HCT116 (cell line): Measurements from ENCODE around the gene NELL1. TPM values are rescaled to one million over a fixed set of nuclear protein-coding genes. Genes with fewer than 3 reads are reported as not detected.

Source experiments
- ATAC-seq: fragments of 200-7000 bp; cut with Tn5 transposase; 2 replicates; pipeline ENCODE4 v1.9.1; 2020; ENCODE audit warnings: mild to moderate bottlenecking, moderate library complexity
- BruUV-seq: library from RNA; stranded (reverse); fragments of 400-500 nt; replicated peaks from 2 replicates; lab custom pipeline; 2021; lab: Mats Ljungman, UMichigan
- CTCF ChIA-PET: fragments of 300-600 bp; sonication (Branson Sonifier 250); formaldehyde crosslinking; loops from one replicate; lab custom pipeline; 2021; ENCODE audit warnings: antibody characterized with exemption; lab: Charles Lee
- POLR2A ChIA-PET: fragments of 300-600, 350-600 bp; sonication (Branson Sonifier 250); formaldehyde crosslinking; loops from one replicate; lab custom pipeline; 2021; ENCODE audit warnings: antibody characterized with exemption; lab: Charles Lee
- RAD21 ChIA-PET, 2 experiments: fragments of 300-600 bp; sonication (Branson Sonifier 250); formaldehyde crosslinking; loops; one replicate each; lab custom pipeline; 2023; ENCODE audit warnings: low total read pairs in 2 of 2; ENCODE audit not compliant: uncharacterized antibody in 2 of 2, unreplicated experiment in 2 of 2, low non-redundant PET in 1 of 2; lab: Charles Lee
- DNase-seq: peaks from one replicate; pipeline ENCODE4 v3.0.0-alpha.2; 2010; ENCODE audit warnings: low read depth, low spot score
- H2AFZ ChIP-seq: fragments of 200-600 bp; shearing (Covaris generic), sonication (generic); 2 replicates; pipeline ENCODE4 v1.6.1; 2017; ENCODE audit warnings: low read depth, mixed run types, mixed read lengths, antibody characterized with exemption, low read length; ENCODE audit not compliant: poor library complexity, severe bottlenecking
- H3K27ac ChIP-seq: 2 replicates; pipeline ENCODE4 v1.5.1; 2012; ENCODE audit warnings: low read depth, low read length
- H3K27me3 ChIP-seq: fragments of 200-600 bp; sonication (generic); 2 replicates; pipeline ENCODE4 v1.6.1; 2016; ENCODE audit warnings: mixed run types, low read length, mixed read lengths; ENCODE audit not compliant: insufficient read depth
- H3K36me3 ChIP-seq, 2 experiments: fragments of 200-500 bp in 1 of 2; fragments of 200-600 bp in 1 of 2; sonication (Bioruptor generic) in 1 of 2; sonication (generic) in 1 of 2; 2 replicates each; pipeline versions ENCODE4 v1.5.1 to v1.6.1; 2014 to 2016; ENCODE audit warnings: low read length in 2 of 2, inconsistent platforms in 1 of 2, mixed read lengths in 1 of 2, mixed run types in 1 of 2; ENCODE audit not compliant: insufficient read depth in 2 of 2, control insufficient read depth in 1 of 2
- H3K4me1 ChIP-seq, 2 experiments: fragments of 200-600 bp in 1 of 2; sonication (generic) in 1 of 2; 2 replicates each; pipeline versions ENCODE4 v1.5.1 to v1.6.1; 2012 to 2017; ENCODE audit warnings: low read length in 2 of 2, inconsistent platforms in 1 of 2, mild to moderate bottlenecking in 1 of 2, mixed read lengths in 1 of 2, mixed run types in 1 of 2, moderate library complexity in 1 of 2; ENCODE audit not compliant: insufficient read depth in 2 of 2, control insufficient read depth in 1 of 2
- H3K4me2 ChIP-seq: fragments of 200-600 bp; sonication (generic); 2 replicates; pipeline ENCODE4 v1.6.1; 2017; ENCODE audit warnings: mixed run types, low read length, mixed read lengths
- H3K4me3 ChIP-seq, 2 experiments: fragments of 200-600 bp in 1 of 2; sonication (generic) in 1 of 2; replicated peaks in 1 of 2; 2 replicates each; pipeline ENCODE4 v1.5.1; 2011 to 2016; ENCODE audit warnings: low read length in 2 of 2, control low read depth in 1 of 2, low read depth in 1 of 2, mild to moderate bottlenecking in 1 of 2, mixed read lengths in 1 of 2, mixed run types in 1 of 2
- H3K79me2 ChIP-seq: fragments of 200-600 bp; sonication (generic); 2 replicates; pipeline ENCODE4 v1.6.1; 2017; ENCODE audit warnings: mild to moderate bottlenecking, mixed run types, low read length, moderate library complexity, mixed read lengths; ENCODE audit not compliant: insufficient read depth
- H3K9ac ChIP-seq: fragments of 200-600 bp; sonication (generic); 2 replicates; pipeline ENCODE4 v1.6.1; 2016; ENCODE audit warnings: low read length, mixed read lengths
- H3K9me2 ChIP-seq: fragments of 200-600 bp; sonication (generic), shearing (Covaris generic); 2 replicates; pipeline ENCODE4 v1.6.1; 2017; ENCODE audit warnings: mixed run types, mild to moderate bottlenecking, moderate library complexity; ENCODE audit not compliant: insufficient read depth
- H3K9me3 ChIP-seq, 2 experiments: fragments of 200-500 bp in 1 of 2; fragments of 200-600 bp in 1 of 2; sonication (Bioruptor generic) in 1 of 2; sonication (generic) in 1 of 2; 2 replicates each; pipeline ENCODE4 v1.6.1; 2014 to 2017; ENCODE audit warnings: low read length in 2 of 2, mixed read lengths in 2 of 2, inconsistent platforms in 1 of 2, low read depth in 1 of 2, mild to moderate bottlenecking in 1 of 2, mixed run types in 1 of 2, moderate library complexity in 1 of 2; ENCODE audit not compliant: control insufficient read depth in 1 of 2, insufficient read depth in 1 of 2
- H4K20me1 ChIP-seq: fragments of 200-600 bp; sonication (generic), shearing (Covaris generic); 2 replicates; pipeline ENCODE4 v1.6.1; 2017; ENCODE audit warnings: mixed run types, mild to moderate bottlenecking, moderate library complexity; ENCODE audit not compliant: insufficient read depth
- ELF1 ChIP-seq: IDR thresholded peaks from 2 replicates; pipeline ENCODE4 v1.6.1; 2012; ENCODE audit warnings: low read depth, borderline replicate concordance
- EZH2phosphoT487 ChIP-seq: fragments of 200-600 bp; IDR thresholded peaks from 2 replicates; pipeline ENCODE4 v1.6.1; 2018; ENCODE audit warnings: antibody characterized with exemption, borderline replicate concordance
- FOSL1 ChIP-seq: IDR thresholded peaks from 2 replicates; pipeline ENCODE4 v1.6.1; 2012; ENCODE audit warnings: low read depth
- JUND ChIP-seq: IDR thresholded peaks from 2 replicates; pipeline ENCODE4 v1.6.1; 2012
- RAD21 ChIP-seq: IDR thresholded peaks from 2 replicates; pipeline ENCODE4 v1.6.1; 2012; ENCODE audit warnings: low read depth, mild to moderate bottlenecking
- SIN3A ChIP-seq: IDR thresholded peaks from 2 replicates; pipeline ENCODE4 v1.6.1; 2012; ENCODE audit warnings: low read depth
- SP1 ChIP-seq: IDR thresholded peaks from 2 replicates; pipeline ENCODE4 v1.6.1; 2012; ENCODE audit warnings: low read depth
- TCF7L2 ChIP-seq: IDR thresholded peaks from 2 replicates; pipeline ENCODE4 v1.7.0; 2011; ENCODE audit warnings: borderline replicate concordance, inconsistent platforms; ENCODE audit not compliant: insufficient read depth, insufficient read length; ENCODE audit errors: extremely low read depth
- ZNF274 ChIP-seq: fragments of 200-500 bp; sonication (Bioruptor generic); IDR thresholded peaks from 2 replicates; pipeline ENCODE4 v1.6.1; 2014; ENCODE audit warnings: mild to moderate bottlenecking, low read depth, low read length, inconsistent platforms
- intact Hi-C: fragments of 100-400 bp; cut with micrococcal nuclease; formaldehyde crosslinking; loops from 2 replicates; pipeline ENCODE4 v1.10.0; 2022
- total RNA-seq: library from RNA; stranded (reverse); gene quantifications from one replicate; pipeline ENCODE4 v1.2.1, GENCODE V29; 2021; ENCODE audit not compliant: unreplicated experiment
- TF ChIP-seq, protein P1 (sequence below): IDR thresholded peaks from 2 replicates; pipeline ENCODE4 v1.6.1; 2011; ENCODE audit warnings: mild to moderate bottlenecking, low read length, moderate library complexity; ENCODE audit not compliant: insufficient replicate concordance; ENCODE audit errors: extremely low read depth
- TF ChIP-seq, protein P2 (sequence below): IDR thresholded peaks from 2 replicates; pipeline ENCODE4 v1.6.1; 2012
- TF ChIP-seq, protein P3 (sequence below): IDR thresholded peaks from 2 replicates; pipeline ENCODE4 v1.6.1; 2012; ENCODE audit warnings: low read depth
- TF ChIP-seq, protein P4 (sequence below), 3 experiments: fragments of 200-600 bp in 1 of 3; sonication (generic) in 1 of 3; IDR thresholded peaks in 2 of 3; conservative IDR thresholded peaks in 1 of 3; 2 replicates each; pipeline ENCODE4 v1.5.1; 2012 to 2017; ENCODE audit warnings: low read depth in 2 of 3, low read length in 2 of 3, antibody characterized with exemption in 1 of 3, borderline replicate concordance in 1 of 3, control low read depth in 1 of 3, mild to moderate bottlenecking in 1 of 3, mixed read lengths in 1 of 3, mixed run types in 1 of 3, moderate library complexity in 1 of 3; ENCODE audit not compliant: insufficient read depth in 1 of 3

NELL1 gene
- total RNA-seq, 1 experiment from 2014 or later, result not detected

DNA sequence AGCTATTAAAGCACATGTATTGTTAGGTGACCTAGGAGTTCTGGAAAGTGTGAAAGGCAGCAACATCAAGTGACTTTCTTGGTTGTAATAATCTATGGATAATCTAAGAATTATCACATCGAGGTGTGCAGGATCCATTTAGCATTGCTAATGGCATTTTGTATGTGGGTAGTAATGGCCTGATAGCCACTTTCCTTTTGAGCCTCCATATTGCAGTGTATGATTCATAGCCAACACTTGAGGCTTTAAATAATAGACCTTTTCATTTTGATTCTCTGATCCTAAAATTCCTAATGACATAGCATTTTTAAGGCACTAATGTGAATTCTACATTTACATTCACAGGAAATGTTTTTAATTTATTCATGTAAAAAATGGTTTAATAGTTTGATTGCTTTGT, 759.4 kb downstream of the NELL1 start:
- POLR2A ChIA-PET, result no interaction called here
- TF ChIP-seq RAD21, result no peak
- TF ChIP-seq EZH2phosphoT487, result no peak
- TF ChIP-seq, protein P1, sequence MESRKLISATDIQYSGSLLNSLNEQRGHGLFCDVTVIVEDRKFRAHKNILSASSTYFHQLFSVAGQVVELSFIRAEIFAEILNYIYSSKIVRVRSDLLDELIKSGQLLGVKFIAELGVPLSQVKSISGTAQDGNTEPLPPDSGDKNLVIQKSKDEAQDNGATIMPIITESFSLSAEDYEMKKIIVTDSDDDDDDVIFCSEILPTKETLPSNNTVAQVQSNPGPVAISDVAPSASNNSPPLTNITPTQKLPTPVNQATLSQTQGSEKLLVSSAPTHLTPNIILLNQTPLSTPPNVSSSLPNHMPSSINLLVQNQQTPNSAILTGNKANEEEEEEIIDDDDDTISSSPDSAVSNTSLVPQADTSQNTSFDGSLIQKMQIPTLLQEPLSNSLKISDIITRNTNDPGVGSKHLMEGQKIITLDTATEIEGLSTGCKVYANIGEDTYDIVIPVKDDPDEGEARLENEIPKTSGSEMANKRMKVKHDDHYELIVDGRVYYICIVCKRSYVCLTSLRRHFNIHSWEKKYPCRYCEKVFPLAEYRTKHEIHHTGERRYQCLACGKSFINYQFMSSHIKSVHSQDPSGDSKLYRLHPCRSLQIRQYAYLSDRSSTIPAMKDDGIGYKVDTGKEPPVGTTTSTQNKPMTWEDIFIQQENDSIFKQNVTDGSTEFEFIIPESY, result no peak

DNA sequence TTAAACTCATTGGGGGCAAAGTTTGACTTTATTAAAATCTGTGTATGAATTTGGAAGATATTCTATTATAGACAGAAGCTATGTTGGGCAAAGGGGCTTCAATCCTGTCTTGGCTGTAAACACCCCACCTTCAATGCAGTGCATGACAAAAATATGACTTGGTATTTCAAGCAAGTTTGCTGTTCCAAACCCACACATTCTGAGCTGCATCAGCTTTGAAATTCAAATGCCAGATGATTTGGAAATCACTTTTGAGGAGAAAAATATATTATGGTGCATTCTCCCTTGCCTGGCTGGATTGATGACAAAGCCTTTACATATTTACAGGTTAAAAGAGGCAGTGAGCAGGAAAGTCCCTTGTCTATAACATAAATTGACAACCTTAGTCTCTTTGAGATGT, 760.0 kb downstream of the NELL1 start:
- Histone ChIP-seq H4K20me1 (no peaks in the 10 kb centered on the region), H3K36me3 (no peaks in the 10 kb centered on the region), H3K4me1 (no peaks in the 10 kb centered on the region), H3K79me2 (no peaks in the 10 kb centered on the region), H3K4me2 (no peak overlapping the region), H3K4me3 (no peak overlapping the region), H3K27me3 (no peaks in the 10 kb centered on the region), H3K27ac (no peak overlapping the region), H2AFZ (no peak overlapping the region), H3K9me2 (no peaks in the 10 kb centered on the region), H3K9ac (no peak overlapping the region), H3K9me3 (peaks cover 9 to 19% of the 10 kb centered on the region in 2 experiments; a peak in 2 of 4 replicates)
- DNase-seq (no peak), ATAC-seq (no peak)
- intact Hi-C loops, result no loop called here
- RAD21 ChIA-PET, result no interaction called here
- POLR2A ChIA-PET, result no interaction called here
- CTCF ChIA-PET, result no interaction called here
- no TSS peak for BruUV-seq
- no peak for TF ChIP-seq FOSL1
- TF ChIP-seq ELF1, result no peak
- TF ChIP-seq TCF7L2, result no peak
- no peak for TF ChIP-seq SIN3A
- no peak for TF ChIP-seq JUND
- no peak for TF ChIP-seq SP1
- TF ChIP-seq, protein P2, sequence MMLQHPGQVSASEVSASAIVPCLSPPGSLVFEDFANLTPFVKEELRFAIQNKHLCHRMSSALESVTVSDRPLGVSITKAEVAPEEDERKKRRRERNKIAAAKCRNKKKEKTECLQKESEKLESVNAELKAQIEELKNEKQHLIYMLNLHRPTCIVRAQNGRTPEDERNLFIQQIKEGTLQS, result no peak
- no peak for TF ChIP-seq ZNF274
- TF ChIP-seq, protein P3, sequence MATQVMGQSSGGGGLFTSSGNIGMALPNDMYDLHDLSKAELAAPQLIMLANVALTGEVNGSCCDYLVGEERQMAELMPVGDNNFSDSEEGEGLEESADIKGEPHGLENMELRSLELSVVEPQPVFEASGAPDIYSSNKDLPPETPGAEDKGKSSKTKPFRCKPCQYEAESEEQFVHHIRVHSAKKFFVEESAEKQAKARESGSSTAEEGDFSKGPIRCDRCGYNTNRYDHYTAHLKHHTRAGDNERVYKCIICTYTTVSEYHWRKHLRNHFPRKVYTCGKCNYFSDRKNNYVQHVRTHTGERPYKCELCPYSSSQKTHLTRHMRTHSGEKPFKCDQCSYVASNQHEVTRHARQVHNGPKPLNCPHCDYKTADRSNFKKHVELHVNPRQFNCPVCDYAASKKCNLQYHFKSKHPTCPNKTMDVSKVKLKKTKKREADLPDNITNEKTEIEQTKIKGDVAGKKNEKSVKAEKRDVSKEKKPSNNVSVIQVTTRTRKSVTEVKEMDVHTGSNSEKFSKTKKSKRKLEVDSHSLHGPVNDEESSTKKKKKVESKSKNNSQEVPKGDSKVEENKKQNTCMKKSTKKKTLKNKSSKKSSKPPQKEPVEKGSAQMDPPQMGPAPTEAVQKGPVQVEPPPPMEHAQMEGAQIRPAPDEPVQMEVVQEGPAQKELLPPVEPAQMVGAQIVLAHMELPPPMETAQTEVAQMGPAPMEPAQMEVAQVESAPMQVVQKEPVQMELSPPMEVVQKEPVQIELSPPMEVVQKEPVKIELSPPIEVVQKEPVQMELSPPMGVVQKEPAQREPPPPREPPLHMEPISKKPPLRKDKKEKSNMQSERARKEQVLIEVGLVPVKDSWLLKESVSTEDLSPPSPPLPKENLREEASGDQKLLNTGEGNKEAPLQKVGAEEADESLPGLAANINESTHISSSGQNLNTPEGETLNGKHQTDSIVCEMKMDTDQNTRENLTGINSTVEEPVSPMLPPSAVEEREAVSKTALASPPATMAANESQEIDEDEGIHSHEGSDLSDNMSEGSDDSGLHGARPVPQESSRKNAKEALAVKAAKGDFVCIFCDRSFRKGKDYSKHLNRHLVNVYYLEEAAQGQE, result no peak
- TF ChIP-seq, protein P4, sequence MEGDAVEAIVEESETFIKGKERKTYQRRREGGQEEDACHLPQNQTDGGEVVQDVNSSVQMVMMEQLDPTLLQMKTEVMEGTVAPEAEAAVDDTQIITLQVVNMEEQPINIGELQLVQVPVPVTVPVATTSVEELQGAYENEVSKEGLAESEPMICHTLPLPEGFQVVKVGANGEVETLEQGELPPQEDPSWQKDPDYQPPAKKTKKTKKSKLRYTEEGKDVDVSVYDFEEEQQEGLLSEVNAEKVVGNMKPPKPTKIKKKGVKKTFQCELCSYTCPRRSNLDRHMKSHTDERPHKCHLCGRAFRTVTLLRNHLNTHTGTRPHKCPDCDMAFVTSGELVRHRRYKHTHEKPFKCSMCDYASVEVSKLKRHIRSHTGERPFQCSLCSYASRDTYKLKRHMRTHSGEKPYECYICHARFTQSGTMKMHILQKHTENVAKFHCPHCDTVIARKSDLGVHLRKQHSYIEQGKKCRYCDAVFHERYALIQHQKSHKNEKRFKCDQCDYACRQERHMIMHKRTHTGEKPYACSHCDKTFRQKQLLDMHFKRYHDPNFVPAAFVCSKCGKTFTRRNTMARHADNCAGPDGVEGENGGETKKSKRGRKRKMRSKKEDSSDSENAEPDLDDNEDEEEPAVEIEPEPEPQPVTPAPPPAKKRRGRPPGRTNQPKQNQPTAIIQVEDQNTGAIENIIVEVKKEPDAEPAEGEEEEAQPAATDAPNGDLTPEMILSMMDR (IDR thresholded peaks at IDR 0.05 in 2 of 3, conservative IDR thresholded peaks at IDR 0.05 in 1 of 3; ENCODE audit: borderline replicate concordance in 1 of 3, insufficient read depth in 1 of 3, low read depth in 2 of 3, low read length in 2 of 3), result no peak

More for the DNA sequence above, 759.4 kb downstream of the NELL1 start:
- BruUV-seq, result no TSS peak
- DNase-seq, result no peak
- Histone ChIP-seq H4K20me1 (no peaks in the 10 kb centered on the region), H3K27ac (no peak overlapping the region), H3K9ac (no peak overlapping the region), H3K9me2 (no peaks in the 10 kb centered on the region), H3K36me3 (no peaks in the 10 kb centered on the region), H2AFZ (no peak overlapping the region), H3K9me3 (peaks cover 4 to 19% of the 10 kb centered on the region in 2 experiments; a peak in 2 of 4 replicates), H3K27me3 (no peaks in the 10 kb centered on the region), H3K4me1 (no peaks in the 10 kb centered on the region), H3K4me3 (no peak overlapping the region), H3K4me2 (no peak overlapping the region), H3K79me2 (no peaks in the 10 kb centered on the region)
- ChIA-PET RAD21 (no interaction called here), CTCF (no interaction called here)
- no peak for ATAC-seq
- intact Hi-C loops, result no loop called here
